Epithelial cell of prostate (primary cell): ENCODE measurements around the gene RND2.
"Not testable (repeated sequence)": the region's sequence is repeated elsewhere in the genome, so short reads cannot be mapped to it uniquely, and the experiment has no call there.

Source experiments
- DNase-seq: peaks from one replicate; pipeline ENCODE4 v3.0.0-alpha.2; 2011; ENCODE audit warnings: low read depth, low spot score
- H3K27ac ChIP-seq: fragments of 450-650 bp; 2 replicates; pipeline ENCODE4 v1.5.1; 2017; ENCODE audit warnings: mild to moderate bottlenecking

Gene RND2

GRCh38 chr17:43024407-43025289 lies at the start of gene RND2:
Gene RND2 (plus strand): TSS chr17:43025231. CDS start chr17:43025348, 117 bp downstream.
- peak; percentile 31 for DNase-seq
- H3K27ac ChIP-seq: no peak within 1 kb of the TSS

DNA sequence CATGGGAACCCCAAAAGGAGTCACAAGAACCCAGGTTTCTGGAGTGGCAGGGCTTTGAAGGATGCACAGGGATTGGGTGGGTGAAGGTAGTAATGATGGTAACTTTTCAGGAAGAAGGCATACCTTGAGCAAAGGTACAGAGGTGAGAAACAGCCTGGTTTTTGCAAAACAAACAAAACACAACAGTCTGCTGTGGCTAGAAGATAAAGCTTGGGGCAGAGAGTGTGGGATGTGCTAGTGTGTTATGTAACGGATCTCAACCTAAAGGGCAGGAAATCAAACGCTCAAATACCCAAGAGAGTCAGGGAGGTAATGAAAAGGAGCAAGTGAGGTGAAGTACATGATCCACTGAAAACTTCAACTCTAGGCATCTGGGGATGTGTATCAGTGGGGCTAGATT lies 49.8 kb upstream of the RND2 start:
- H3K27ac ChIP-seq: no peak overlapping the region
- DNase-seq: no peak

GRCh38 chr17:42975701-42976100 lies 49.3 kb upstream of the RND2 start:
- not testable (repeated sequence) for H3K27ac ChIP-seq, DNase-seq

GRCh38 chr17:42979511-42980273 lies 45.3 kb upstream of the RND2 start, which contains the start of gene PTGES3L:
Gene PTGES3L (minus strand): TSS chr17:42980080. CDS start chr17:42980053, 27 bp downstream.
- H3K27ac ChIP-seq: peak within 1 kb of the TSS; percentile 83
- no peak for DNase-seq

DNA sequence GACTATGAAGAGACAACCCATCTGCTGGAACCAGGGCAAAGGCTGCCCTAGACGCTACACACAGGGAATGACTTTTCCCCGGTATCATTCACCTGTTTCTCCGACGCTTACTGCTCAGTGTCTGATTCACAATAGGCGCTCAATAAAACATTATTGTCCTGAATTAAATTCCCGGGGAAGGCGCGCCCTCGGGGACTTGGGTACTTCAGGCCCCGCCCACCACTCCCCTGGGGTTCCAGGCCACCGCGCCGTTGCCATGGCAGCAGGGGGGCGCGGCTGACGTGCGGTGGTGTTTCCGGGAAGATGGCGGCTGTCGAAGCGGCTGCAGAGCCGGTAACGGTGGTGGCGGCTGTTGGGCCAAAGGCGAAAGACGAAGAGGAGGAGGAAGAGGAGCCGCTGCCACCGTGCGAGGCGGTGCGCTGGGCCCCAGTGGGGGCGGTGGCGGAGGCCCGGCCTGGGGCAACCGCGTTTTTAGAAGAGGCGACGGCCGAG lies 44.7 kb upstream of the RND2 start, which contains the start of gene RUNDC1:
TSS of gene RUNDC1 (plus strand) at position 292 of the 492 bp plus-strand sequence. CDS start at position 304, 12 bp downstream.
- no peak for DNase-seq
- H3K27ac ChIP-seq: peak within 1 kb of the TSS; percentile 83

DNA sequence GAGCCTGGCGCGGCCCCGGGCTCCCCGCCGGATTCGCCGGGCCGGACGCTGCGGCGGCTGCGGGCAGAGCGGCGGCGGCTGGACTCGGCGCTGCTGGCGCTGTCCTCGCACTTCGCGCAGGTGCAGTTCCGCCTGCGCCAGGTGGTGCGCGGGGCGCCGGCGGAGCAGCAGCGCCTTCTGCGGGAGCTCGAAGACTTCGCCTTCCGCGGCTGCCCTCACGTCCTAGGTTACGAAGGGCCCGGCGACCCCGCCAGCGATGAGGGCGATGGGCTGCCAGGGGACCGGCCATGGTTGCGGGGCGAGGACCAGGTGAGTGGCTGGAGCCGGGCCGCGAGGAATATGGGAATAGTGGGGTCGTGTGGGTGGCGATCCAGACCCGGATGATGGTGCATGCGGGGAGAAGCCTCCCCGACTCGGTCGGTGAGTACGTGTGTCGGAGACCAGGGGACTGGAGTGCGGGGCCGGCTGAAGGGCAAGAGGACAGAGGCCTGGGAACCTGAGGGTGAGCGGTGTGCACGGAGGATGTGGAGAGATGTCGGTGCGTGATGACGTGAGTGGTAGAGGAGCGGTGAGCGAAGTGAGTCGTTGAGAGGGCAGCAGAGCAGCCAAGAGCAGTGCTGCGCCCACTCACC lies 44.1 kb upstream of the RND2 start:
- H3K27ac ChIP-seq: peak overlapping the region; percentile 83
- DNase-seq: no peak

GRCh38 chr17:42982266-42982665 lies 42.8 kb upstream of the RND2 start:
- no peak for DNase-seq
- H3K27ac ChIP-seq: no peak overlapping the region

DNA sequence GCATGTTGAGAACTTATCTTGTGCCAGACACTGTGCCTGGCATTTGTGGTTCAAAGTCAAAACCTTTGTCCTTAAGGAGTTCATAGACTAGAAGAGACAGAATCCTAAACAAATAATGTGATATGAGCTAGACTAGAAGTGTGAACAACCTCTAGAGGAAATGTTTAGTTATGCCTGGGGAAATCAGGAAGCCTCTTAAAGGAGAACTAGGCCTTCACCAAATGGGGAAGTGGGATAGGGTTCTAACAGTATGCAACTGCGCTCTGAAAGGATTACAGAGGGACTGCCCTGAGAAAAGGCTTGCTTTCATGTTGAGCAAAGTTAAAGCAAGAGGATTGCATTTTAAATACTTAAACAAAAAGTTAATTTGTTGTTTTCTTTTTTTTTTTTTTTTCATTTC lies 39.8 kb upstream of the RND2 start:
- DNase-seq: no peak

DNA sequence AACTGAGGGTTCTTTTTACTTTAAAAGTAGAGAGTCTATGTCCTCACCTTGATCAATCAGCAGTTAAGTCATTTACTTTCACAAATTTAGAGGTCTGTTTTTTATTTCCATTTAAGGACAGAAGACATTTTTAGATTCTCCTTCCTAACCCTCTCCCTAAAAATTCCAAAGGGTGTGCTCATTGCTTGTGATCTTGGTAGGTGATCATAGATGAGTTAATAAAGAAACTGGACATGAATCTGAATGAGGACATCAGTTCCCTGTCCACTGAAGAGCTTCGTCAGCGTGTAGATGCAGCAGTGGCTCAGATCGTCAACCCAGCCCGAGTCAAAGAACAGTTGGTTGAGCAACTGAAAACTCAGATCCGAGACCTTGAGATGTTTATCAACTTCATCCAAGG lies 35.9 kb upstream of the RND2 start:
- H3K27ac ChIP-seq: peak overlapping the region; percentile 94
- no peak for DNase-seq

More for the DNA sequence above, 39.8 kb upstream of the RND2 start:
- H3K27ac ChIP-seq: no peak overlapping the region

DNA sequence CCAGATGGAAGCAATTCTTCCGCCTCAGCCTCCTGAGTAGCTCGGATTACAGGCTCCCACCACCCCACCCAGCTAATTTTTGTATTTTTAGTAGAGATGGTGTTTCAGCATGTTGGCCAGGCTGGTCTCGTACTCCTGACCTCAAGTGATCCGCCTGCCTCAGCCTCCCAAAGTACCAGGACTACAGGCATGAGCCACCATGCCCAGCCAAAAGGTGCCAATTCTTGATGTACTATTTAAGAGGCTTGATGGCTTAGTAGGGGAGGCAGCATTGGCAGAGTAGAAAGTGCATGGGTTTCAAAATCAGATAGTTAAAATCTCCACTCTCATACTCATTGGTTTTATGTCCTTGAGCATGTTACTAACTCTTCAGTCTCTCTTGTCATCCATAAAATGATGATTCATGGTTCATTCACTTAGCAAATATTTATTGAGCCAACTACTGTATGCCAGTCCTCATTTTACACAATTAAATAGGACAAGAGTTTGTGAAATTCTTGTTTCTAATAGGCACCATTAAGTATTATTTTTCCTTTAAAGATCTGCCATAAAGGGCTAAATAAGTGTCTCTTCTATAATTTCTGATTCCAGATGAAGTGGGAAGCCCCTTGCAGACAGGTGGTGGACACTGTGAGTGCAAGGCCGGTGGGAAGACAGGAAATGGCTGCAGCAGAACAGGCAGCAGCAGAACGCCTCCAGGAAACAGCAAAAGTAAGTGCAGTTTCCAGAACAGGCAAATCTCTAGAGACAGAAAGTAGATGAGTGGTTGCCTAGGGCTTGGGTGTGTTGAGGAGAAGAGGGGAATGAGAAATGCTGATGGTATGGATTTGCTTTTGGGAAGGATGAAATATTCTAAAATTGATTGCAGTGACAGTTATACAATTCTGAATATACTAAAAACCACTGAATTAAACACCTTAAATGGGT lies 35.0 kb upstream of the RND2 start:
- peak overlapping the region; percentile 94 for H3K27ac ChIP-seq
- DNase-seq: no peak

- no peak for DNase-seq
- peak overlapping the region; percentile 94 for H3K27ac ChIP-seq
Measured at GRCh38 chr17:42991471-42991870, 33.6 kb upstream of the RND2 start.

DNA sequence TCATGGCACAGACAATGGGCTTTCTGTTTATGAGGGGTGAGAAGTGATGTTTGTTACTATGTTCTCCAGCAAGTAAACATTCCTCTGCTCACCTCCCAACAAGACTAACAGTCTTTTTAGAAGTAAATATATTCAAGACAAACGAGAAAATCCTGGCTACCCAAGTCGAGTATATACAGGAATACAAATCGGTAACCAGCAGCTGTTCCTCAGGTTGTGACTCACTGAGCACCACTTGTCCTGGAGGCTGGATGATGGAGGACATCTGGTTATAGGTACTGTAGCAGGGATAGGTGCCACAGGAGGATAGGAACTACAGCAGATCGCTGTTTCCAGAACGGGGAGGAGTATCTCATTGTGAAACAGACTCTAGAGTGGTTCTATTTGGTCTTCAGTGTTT lies 32.2 kb upstream of the RND2 start:
- no peak overlapping the region for H3K27ac ChIP-seq
- no peak for DNase-seq

GRCh38 chr17:42993913-42994312 lies 31.1 kb upstream of the RND2 start:
- H3K27ac ChIP-seq, DNase-seq: not testable (repeated sequence)

- DNase-seq: no peak
- H3K27ac ChIP-seq: peak overlapping the region; percentile 91
Measured at GRCh38 chr17:42997390-42997983, 27.5 kb upstream of the RND2 start.

- peak within 1 kb of the TSS; percentile 91 for H3K27ac ChIP-seq
Measured at GRCh38 chr17:42997984-42998938, 26.8 kb upstream of the RND2 start, which contains the start of gene RPL27. Gene RPL27 (plus strand): TSS chr17:42998419. CDS start chr17:42998751, 332 bp downstream.

GRCh38 chr17:42999003-42999525 lies 26.0 kb upstream of the RND2 start:
- peak overlapping the region; percentile 91 for H3K27ac ChIP-seq
- DNase-seq: no peak

More at GRCh38 chr17:42997984-42998938, 26.8 kb upstream of the RND2 start, which contains the start of gene RPL27:
- peak; percentile 100 for DNase-seq

DNA sequence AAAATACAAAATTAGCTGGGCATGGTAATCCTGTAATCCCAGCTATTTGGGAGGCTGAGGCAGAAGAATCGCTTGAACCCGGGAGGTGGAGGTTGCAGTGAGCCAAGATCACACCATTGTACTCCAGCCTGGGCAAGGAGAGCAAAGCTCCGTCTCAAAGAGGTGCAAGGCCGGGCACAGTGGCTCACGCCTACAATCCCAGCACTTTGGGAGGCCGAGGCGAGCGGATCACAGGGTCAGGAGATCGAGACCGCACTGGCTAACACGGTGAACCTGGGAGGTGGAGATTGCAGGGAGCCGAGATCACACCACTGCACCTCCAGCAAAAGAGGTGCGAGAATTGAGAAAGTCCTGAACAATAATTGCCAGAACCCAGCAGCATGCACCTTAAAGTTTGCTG lies 24.1 kb upstream of the RND2 start:
- not testable (repeated sequence) for DNase-seq

More for the DNA sequence above, 24.1 kb upstream of the RND2 start:
- H3K27ac ChIP-seq: peak overlapping the region; percentile 91
